ENCODE data around the gene CTPS1.

CTPS1 gene

GRCh38 chr1:41030872-41031616 lies 51.5 kb downstream of the CTPS1 start:
- Histone ChIP-seq H3K4me1 (no peaks in the 10 kb centered on the region), H3K36me3 (replicated peaks) (peaks cover 53% of the 10 kb centered on the region), H3K4me3 (no peak overlapping the region), H3K27me3 (ENCODE audit: low read depth) (no peaks in the 10 kb centered on the region), H3K9me3 (no peaks in the 10 kb centered on the region)
- in situ Hi-C loops (cut with MboI; ENCODE audit: low sequenced_read_pairs), result no loop called here
- no peak for DNase-seq (ENCODE audit: low spot score in 2 of 2)

DNA sequence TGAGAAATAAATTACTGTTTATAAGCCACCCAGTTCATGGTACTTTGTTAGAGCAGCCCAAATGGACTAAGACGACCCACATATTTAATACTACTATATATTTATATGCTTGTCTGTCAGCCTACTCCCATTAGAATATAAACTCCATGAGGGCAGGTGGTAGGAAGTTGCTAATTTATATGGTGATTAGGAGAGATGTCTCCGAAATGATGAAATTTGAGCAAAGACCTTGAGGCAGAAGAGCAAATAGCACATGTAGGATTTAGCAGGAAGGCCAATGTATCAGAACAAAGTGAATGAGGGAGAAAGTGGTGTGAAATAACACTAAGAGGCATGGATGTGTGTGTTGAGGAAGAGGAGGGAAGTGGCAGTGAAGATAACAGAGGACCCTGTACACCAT lies 52.7 kb downstream of the CTPS1 start:
- Histone ChIP-seq H3K27me3 (ENCODE audit: low read depth) (no peaks in the 10 kb centered on the region), H3K9me3 (no peaks in the 10 kb centered on the region), H3K4me1 (no peaks in the 10 kb centered on the region), H3K36me3 (replicated peaks) (peaks cover 61% of the 10 kb centered on the region), H3K4me3 (no peak overlapping the region)
- in situ Hi-C loops (cut with MboI; ENCODE audit: low sequenced_read_pairs), result no loop called here
- DNase-seq (ENCODE audit: low spot score in 2 of 2), result no peak

DNA sequence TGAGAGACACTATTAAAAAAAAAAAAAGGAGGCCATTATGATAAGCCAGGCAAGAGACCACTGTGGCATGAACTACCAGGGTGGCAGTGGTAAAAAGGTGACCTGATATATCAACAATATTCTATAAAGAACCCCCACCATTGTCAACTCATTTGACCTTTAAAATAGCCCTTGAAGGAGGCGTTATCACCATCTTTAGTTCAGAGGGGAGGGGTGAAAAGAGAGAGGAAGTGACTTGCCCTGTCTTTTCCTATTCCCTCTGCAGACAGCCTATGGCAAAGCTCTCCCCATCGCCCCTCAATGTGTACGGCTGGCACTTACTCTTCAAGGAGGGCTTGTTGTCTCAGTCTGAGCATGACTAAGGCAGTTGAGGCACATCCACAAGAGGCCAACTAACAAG lies 53.8 kb downstream of the CTPS1 start:
- Histone ChIP-seq H3K4me3 (no peak overlapping the region), H3K27me3 (ENCODE audit: low read depth) (no peaks in the 10 kb centered on the region), H3K4me1 (no peaks in the 10 kb centered on the region), H3K9me3 (no peaks in the 10 kb centered on the region), H3K36me3 (replicated peaks) (peaks cover 66% of the 10 kb centered on the region)
- in situ Hi-C loops (cut with MboI; ENCODE audit: low sequenced_read_pairs), result no loop called here
- DNase-seq (ENCODE audit: low spot score in 2 of 2), result no peak

DNA sequence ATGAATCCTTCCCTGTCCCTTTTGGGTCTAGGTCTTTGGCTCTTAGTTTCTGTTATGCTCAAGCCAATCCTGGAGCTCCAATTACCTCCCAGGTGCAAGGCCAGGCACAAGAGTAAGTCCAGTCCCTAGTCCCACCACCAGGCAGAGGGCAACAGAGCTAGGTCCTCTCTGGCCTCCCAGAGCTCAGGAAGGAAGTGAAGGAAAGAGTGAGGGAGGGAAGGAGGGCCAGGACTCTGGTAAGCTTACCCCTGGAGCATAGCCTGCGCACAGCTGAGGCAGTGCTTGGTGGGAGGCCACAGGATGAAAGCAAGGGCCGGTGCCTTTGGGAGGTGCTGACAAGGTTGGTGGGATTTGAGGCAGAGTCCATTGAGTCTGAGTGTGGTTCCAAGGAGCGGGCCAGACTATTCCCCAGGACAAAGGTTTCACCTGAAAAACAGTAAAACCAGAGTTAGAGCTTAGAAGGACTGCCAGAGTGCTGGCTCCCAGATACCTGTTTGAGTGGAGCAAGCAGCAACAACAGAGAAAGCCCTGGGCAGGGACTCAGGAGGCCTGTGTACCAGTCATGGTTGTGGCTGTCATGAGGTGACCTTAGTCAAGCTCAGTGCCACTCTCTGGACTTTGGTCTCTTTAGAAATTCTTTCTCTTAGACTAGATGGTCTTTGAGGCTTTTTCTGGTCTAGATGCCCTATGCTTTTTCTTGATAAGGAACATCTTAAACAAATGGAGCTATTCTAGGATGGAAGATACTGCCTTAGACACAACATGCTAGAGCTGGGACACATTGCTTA lies 57.8 kb downstream of the CTPS1 start:
- in situ Hi-C loops (cut with MboI; ENCODE audit: low sequenced_read_pairs), result no loop called here

DNA sequence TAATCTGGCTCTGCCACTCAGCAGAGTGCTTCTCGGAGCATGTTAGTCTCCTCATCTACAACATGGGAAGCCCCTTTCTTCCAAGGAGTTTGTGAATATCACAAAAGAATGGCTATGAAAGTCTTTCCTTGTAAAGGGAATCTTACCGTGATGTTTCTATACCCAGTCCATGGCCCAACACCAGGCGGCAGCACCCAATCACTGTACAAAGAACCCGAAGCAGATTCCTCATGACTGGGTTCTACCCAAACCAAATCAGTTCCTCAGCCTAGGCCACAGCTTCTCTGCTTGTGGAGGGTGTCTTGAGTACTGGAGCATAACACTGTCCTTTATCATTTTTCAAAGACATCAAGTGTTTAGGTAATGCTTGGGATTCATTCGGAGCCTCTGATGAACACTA lies 58.6 kb downstream of the CTPS1 start:
- no peaks in the 10 kb centered on the region for H3K4me1 ChIP-seq
- no peak for DNase-seq (ENCODE audit: low spot score in 2 of 2)
- in situ Hi-C loops (cut with MboI; ENCODE audit: low sequenced_read_pairs), result no loop called here
- peaks cover 52% of the 10 kb centered on the region for H3K36me3 ChIP-seq (replicated peaks)
- H3K27me3 ChIP-seq (ENCODE audit: low read depth), result no peaks in the 10 kb centered on the region
- H3K4me3 ChIP-seq, result no peak overlapping the region
- no peaks in the 10 kb centered on the region for H3K9me3 ChIP-seq

More for the DNA sequence above, 57.8 kb downstream of the CTPS1 start:
- Histone ChIP-seq H3K9me3 (no peaks in the 10 kb centered on the region), H3K27me3 (ENCODE audit: low read depth) (no peaks in the 10 kb centered on the region), H3K4me1 (no peaks in the 10 kb centered on the region), H3K36me3 (replicated peaks) (peaks cover 54% of the 10 kb centered on the region), H3K4me3 (no peak overlapping the region)
- DNase-seq (ENCODE audit: low spot score in 2 of 2), result no peak

GRCh38 chr1:41041614-41042270 lies 62.2 kb downstream of the CTPS1 start:
- Histone ChIP-seq H3K4me1 (no peaks in the 10 kb centered on the region), H3K36me3 (replicated peaks) (peaks cover 52% of the 10 kb centered on the region), H3K9me3 (no peaks in the 10 kb centered on the region), H3K4me3 (no peak overlapping the region), H3K27me3 (ENCODE audit: low read depth) (no peaks in the 10 kb centered on the region)
- DNase-seq (ENCODE audit: low spot score in 2 of 2), result no peak
- in situ Hi-C loops (cut with MboI; ENCODE audit: low sequenced_read_pairs), result no loop called here

DNA sequence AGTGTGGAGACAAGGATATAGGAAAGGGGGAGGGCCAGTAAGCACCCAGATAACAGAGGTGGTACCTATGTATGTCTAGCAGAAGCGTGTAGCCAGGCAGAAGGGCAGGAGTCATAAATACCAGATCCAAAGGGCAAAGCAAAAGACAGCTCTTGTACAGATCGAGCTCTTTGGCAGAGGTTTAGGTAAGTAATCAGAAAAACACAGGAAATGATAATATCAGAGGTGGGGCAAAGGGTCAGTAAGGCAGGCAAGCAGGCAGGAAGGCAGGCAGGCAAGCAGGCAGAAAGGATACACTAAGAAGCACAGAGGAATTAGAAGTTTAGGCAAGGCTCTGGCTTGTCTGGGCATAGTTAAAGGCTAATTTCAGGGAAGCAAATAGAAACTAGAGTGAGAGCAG lies 64.7 kb downstream of the CTPS1 start:
- Histone ChIP-seq H3K27me3 (ENCODE audit: low read depth) (no peaks in the 10 kb centered on the region), H3K9me3 (no peaks in the 10 kb centered on the region), H3K4me3 (no peak overlapping the region), H3K4me1 (no peaks in the 10 kb centered on the region), H3K36me3 (replicated peaks) (peaks cover 43% of the 10 kb centered on the region)
- DNase-seq (ENCODE audit: low spot score in 2 of 2), result no peak
- in situ Hi-C loops (cut with MboI; ENCODE audit: low sequenced_read_pairs), result no loop called here

DNA sequence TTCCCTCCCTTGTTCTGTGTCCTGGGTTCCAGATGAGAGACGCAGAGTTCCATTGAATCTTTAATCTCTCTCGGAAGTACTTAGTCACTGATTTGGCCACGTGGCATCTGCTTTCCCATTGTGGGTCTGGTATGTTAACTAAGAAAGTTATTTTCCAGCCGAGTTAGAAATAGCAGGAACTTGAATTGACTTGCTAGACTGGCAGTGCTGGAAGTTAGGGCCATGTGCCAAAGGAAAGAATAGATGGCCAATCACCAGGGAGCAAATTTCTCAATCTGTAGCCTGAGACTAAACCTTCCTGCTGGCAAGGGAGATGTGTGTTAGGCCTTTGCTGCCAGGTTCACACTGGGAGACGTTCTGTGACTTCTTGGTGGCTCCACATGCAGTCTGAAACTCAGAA lies 66.2 kb downstream of the CTPS1 start:
- Histone ChIP-seq H3K36me3 (replicated peaks) (peaks cover 43% of the 10 kb centered on the region), H3K4me3 (no peak overlapping the region), H3K4me1 (no peaks in the 10 kb centered on the region), H3K9me3 (no peaks in the 10 kb centered on the region), H3K27me3 (ENCODE audit: low read depth) (no peaks in the 10 kb centered on the region)
- no peak for DNase-seq (ENCODE audit: low spot score in 2 of 2)
- in situ Hi-C loops (cut with MboI; ENCODE audit: low sequenced_read_pairs), result no loop called here

GRCh38 chr1:41046347-41046775 lies 66.9 kb downstream of the CTPS1 start:
- in situ Hi-C loops (cut with MboI; ENCODE audit: low sequenced_read_pairs), result no loop called here
- Histone ChIP-seq H3K9me3 (no peaks in the 10 kb centered on the region), H3K4me1 (no peaks in the 10 kb centered on the region), H3K27me3 (ENCODE audit: low read depth) (no peaks in the 10 kb centered on the region), H3K36me3 (replicated peaks) (peaks cover 43% of the 10 kb centered on the region), H3K4me3 (no peak overlapping the region)
- no peak for DNase-seq (ENCODE audit: low spot score in 2 of 2)

- H3K36me3 ChIP-seq (replicated peaks), result peaks cover 39% of the 10 kb centered on the region
- H3K27me3 ChIP-seq (ENCODE audit: low read depth), result no peaks in the 10 kb centered on the region
- H3K9me3 ChIP-seq, result no peaks in the 10 kb centered on the region
- no peak overlapping the region for H3K4me3 ChIP-seq
- H3K4me1 ChIP-seq, result no peaks in the 10 kb centered on the region
- in situ Hi-C loops (cut with MboI; ENCODE audit: low sequenced_read_pairs), result no loop called here
- no peak for DNase-seq (ENCODE audit: low spot score in 2 of 2)
Observed at GRCh38 chr1:41048540-41048939, 69.0 kb downstream of the CTPS1 start.

GRCh38 chr1:41051022-41051421 lies 71.5 kb downstream of the CTPS1 start:
- H3K36me3 ChIP-seq (replicated peaks), result peaks cover 20% of the 10 kb centered on the region
- H3K4me3 ChIP-seq, result no peak overlapping the region
- no peaks in the 10 kb centered on the region for H3K4me1 ChIP-seq
- no peaks in the 10 kb centered on the region for H3K27me3 ChIP-seq (ENCODE audit: low read depth)
- H3K9me3 ChIP-seq, result no peaks in the 10 kb centered on the region
- in situ Hi-C loops (cut with MboI; ENCODE audit: low sequenced_read_pairs), result no loop called here
- no peak for DNase-seq (ENCODE audit: low spot score in 2 of 2)

GRCh38 chr1:41053316-41053715 lies 73.8 kb downstream of the CTPS1 start:
- H3K36me3 ChIP-seq (replicated peaks), result peaks cover 11% of the 10 kb centered on the region
- H3K4me3 ChIP-seq, result no peak overlapping the region
- no peaks in the 10 kb centered on the region for H3K9me3 ChIP-seq
- no peaks in the 10 kb centered on the region for H3K4me1 ChIP-seq
- no peak for DNase-seq (ENCODE audit: low spot score in 2 of 2)
- in situ Hi-C loops (cut with MboI; ENCODE audit: low sequenced_read_pairs), result no loop called here
- H3K27me3 ChIP-seq (ENCODE audit: low read depth), result no peaks in the 10 kb centered on the region

DNA sequence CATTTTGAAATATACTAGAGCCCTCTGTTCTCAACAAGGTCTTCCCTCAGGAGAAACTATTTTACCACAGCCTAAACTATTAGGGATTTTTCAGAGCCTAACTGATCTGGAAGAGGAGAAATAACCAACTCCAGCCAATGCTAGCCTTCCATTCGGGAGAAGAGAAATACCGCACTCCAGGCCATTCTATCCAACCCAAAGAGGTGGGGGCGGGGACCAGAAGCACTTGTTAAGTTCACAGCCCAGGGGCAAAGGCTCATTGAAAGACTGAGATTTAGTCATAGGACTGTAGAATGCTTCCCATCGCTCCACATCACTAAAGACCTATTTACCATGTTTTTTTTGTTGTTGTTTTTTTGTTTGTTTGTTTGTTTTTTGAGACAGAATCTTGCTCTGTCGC lies 77.4 kb downstream of the CTPS1 start:
- H3K27me3 ChIP-seq (ENCODE audit: low read depth), result no peaks in the 10 kb centered on the region
- peaks cover 3% of the 10 kb centered on the region; the same call in 1 of the 2 replicates for H3K36me3 ChIP-seq (replicated peaks)
- H3K4me3 ChIP-seq, result no peak overlapping the region
- H3K4me1 ChIP-seq, result no peaks in the 10 kb centered on the region
- no peaks in the 10 kb centered on the region for H3K9me3 ChIP-seq
- in situ Hi-C loops (cut with MboI; ENCODE audit: low sequenced_read_pairs), result no loop called here
- DNase-seq (ENCODE audit: low spot score in 2 of 2), result no peak

All from HAP-1 (cell line).